Forelimb muscle (tissue), 1 donor: ENCODE results near the gene DCUN1D2. TPM values are rescaled to one million over a fixed set of nuclear protein-coding genes. Genes with fewer than 3 reads are reported as not detected.

Source experiments
- DNase-seq: peaks from one replicate; pipeline ENCODE4 v3.0.0-alpha.2; 2013; ENCODE audit warnings: low read depth
- polyA plus RNA-seq: library from polyadenylated mRNA; unstranded; fragments of 120-200 nt; gene quantifications from one replicate; pipeline ENCODE4 v1.2.1, GENCODE V29; 2013; ENCODE audit not compliant: insufficient read length

Gene DCUN1D2
- polyA plus RNA-seq, 1 donor: 19.5 TPM

DNA sequence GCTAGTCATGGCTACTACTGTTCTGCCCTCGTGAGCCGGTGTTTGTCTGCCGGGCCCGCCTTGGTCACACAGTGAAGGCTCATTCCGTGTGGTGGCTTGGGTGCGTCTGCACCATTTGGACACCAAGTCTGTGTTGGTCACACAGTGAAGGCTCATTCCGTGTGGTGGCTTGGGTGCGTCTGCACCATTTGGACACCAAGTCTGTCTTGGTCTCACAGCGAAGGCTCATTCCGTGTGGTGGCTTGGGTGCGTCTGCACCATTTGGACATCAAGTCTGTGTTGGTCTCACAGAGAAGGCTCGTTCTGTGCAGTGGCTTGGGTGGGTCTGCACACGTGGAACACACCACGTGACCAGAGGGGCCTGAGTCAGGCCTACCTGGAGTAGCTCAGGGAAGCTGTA, 29.0 kb upstream of the DCUN1D2 start:
- no peak for DNase-seq

DNA sequence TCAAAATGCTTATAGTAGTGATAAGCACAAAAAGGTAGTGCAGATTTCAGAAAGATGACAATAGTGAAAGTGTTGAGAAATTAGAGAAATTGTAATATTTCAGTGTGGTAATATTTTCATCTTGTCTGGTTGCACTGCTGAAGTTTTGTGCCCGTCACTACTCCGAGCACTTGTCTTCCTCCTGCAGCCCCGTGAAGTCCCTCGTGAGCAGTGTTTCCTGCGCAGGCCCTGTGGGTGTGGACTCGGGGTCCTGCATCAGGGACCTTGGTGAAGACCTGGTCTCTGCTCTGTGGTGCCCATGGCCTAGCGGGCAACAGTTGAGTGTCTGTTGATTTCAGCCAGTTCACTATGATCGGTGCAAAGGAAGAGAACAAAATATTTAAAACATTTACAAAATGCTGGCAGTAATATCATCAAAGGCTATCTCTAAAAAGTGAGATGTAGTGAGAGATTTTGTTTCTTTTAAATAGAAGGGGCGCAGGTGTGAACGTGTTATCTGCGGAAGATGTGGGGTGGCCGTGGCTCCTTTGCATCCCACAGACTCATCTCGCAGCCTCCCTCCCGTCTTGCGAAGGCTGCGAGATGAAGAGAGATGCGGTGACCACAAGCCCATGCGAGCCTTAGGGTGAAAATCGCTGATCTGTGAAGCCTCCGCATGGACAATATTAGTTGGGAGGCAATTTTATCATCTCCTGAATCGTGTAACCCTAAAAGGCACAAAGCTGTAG, 27.7 kb upstream of the DCUN1D2 start:
- DNase-seq: no peak

DNA sequence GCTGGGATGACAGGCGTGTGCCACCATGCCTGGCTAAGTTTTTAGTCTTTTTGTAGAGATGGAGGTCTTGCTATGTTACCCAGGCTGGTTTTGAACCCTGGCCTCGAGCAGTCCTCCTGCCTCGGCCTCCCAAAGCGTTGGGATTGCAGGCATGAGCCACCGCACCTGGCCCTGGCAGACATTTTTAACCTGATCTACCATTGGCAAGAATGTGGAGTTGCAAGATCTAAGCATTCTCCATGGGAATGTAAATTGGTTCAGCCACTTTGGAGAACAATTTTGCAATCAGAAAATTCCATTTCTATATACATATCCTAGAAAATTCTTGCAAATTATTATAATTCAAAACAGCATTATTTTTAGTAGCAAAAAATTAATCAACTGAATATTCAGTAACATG, 24.3 kb upstream of the DCUN1D2 start:
- no peak for DNase-seq

DNA sequence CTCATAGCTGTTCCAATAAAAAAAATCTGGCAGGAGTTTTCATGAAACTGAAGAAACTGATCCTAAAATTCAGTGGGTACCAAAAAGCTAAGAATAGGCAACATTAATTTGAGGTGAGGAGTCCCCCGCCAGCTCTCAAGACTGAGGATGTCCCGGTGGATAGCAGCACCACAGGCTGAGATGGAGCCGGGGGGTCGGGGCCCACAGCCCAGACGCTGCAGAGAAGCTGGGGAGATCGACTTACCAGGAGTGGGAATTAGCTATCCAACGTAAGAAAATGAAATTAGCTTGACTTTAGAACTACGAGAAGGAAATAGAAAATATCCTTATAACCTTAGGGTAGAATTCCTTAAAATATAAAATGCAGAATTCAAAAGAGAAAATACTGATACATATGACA, 23.2 kb upstream of the DCUN1D2 start:
- no peak for DNase-seq

DNA sequence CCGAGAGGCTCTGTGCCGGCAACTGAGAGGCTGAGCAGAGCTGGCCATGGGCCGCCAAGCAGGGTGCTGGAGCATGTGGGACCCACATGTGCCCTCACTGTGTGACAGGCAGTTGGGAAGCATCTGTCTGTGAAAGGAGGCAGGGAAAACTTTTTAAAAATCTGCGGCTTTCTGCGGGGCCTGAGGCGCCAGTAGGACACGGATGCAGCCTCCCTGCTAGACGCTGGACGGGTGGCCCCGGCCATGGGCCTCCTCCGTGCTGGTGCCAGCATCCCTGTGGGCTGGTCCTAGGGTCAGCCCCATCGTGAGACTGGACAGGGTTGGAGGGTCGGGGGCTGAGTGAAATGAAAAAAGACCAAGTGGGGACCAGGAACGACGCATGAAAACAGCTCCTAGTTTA, 20.9 kb upstream of the DCUN1D2 start:
- DNase-seq: no peak

DNA sequence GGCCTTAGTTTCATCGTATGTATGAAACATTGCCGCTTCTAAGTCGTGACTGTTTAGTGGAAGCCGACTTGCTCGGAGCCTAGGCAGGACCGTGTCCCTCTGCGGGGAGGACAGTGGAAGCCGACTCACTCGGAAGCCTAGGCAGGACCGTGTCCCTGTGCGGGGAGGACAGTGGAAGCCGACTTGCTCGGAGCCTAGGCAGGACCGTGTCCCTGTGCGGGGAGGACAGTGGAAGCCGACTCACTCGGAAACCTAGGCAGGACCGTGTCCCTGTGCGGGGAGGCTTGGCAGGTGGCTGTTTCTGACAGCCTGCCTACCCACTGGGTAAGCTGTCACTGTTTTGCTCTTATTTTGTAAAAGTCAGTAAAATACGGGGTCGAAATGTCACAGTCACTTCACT, 20.4 kb upstream of the DCUN1D2 start:
- DNase-seq: no peak

DNA sequence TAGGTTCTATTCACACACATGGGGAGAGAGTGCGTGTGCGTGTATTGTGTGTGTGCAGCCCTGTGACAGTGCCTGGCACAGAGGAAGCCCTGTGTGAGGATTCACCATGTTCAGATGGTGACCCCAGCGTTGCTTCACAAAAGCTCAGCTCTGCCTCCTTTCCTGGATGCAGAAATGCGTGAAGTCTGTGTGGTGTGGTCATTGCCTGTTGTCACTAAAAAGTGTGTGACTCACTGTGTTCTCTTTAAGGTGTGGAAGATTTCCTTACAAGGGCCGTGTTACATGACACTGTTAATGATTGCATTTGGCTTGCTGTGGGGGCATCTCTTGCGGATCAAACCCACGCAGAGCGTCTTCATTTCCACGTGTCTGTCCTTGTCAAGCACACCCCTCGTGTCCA, 19.5 kb upstream of the DCUN1D2 start:
- no peak for DNase-seq

DNA sequence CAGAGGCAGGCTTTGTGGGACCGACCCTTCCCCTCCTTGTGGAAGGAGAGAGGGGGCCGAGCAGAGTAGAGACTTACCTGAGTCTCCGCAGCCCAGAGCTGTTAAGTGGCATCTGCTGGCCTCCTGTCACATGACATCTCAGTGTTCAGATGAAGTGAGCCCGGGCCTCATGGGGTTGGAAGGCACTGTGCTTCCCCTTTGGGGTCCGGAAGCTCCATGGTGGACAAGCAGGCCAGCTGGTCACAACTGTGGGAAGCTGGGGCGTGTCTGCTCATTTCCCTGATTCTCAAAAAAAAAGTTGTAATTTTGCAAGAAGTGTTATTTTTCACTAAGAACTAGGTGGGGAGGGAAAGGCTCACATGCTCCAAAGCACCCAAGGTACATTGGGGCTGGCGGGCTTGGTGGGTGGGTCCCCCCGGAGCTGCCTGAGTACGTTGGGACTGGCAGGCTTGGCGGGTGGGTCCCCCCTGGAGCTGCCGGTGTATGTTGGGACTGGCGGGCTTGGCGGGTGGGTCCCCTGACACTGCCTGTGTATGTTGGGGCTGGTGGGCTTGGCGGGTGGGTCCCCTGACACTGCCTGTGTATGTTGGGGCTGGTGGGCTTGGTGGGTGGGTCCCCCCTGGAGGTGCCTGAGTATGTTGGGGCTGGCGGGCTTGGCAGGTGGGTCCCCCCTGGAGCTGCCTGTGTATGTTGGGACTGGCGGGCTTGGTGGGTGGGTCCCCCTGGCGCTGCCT, 18.2 kb upstream of the DCUN1D2 start:
- no peak for DNase-seq

DNA sequence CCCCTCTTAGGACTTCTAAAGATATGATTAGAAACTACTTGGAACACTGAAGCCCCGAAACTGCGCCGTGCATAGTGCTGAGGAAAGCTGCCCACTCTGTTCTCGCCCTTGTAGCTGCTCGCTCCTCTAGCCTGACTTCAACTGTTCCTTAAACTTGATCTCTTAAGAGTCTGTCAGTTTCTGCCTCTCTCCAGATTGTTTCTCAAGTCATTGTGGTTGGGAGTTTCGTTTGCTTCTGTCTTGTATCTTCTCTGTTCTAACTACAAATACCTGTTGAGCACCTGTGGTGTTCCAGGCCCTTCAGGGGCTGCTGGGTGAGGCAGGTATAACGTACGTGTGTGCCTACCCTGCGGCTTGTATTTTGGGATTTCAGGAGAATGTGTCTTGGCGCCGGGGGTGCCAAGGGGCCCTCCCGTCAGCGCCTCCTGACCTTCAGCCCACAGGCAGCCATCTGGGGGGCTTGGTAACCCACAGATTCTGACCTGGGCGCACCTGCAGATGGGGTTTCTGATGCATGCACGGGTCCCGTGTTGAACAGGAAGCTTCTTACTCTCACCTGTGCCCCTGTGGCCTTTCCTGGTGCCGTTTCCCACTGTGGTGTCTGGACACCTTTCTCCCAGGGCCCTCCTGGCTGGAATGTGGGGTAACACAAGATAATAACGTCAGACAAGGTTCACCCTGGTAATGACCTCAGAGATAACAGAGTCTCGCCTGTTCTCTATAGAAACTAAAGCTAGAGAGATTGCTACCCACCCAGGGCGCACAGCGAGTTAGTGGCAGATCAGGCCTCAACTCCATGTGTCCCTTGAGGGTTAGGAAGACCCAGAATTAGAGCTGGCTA, 17.2 kb upstream of the DCUN1D2 start:
- DNase-seq: no peak

DNA sequence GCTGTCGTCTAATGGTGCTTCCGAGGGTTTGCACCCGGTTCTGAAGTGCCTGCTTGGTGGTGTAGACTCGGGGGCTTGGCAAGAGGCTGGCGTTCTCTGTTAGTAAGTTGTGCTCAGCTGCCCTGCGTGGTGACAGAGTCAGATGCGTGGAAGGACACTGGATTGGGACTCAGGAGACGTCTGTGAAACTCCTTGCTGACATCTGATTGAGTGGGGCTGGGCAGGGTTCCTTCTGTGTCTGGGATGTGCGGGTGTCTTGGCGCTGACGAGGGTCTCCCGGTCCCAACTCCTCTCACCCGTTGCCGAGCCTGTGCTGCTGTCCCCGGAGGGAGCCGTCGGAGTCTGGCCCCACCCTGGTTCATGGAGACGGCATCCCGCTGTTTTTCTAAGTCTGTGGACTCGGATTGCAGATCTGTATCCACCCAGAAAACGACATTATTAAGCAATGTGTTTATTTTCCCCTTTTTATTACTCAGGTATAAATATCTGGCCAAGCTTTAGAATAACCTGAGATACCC, 16.4 kb upstream of the DCUN1D2 start:
- DNase-seq: no peak

DNA sequence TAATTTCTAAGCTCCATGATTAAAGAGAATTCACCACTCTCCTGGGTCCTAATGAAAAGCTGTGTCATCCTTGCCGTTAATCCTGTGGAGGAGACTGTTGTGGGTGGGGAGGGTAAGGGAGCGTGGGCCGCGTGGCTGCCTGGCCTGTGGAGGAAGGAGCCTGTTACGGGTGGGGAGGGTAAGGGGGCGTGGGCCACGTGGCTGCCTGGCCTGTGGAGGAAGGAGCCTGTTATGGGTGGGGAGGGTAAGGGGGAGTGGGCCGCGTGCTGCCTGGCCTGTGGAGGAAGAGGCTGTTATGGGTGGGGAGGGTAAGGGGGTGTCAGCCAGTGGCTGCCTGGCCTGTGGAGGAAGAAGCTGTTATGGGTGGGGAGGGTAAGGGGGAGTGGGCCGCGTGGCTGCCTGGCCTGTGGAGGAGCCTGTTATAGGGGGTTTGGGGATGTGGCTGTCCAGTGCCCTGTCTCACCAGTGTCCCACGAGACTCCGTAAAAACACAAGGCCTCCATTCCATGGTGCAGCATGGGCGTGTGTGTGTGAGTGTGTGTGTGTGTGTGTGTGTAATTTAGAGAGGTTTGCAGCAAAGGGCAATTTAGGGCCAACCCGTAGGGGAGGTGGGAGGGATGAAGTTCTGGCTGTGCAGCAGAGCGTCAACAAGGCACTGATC, 15.6 kb upstream of the DCUN1D2 start:
- no peak for DNase-seq

DNA sequence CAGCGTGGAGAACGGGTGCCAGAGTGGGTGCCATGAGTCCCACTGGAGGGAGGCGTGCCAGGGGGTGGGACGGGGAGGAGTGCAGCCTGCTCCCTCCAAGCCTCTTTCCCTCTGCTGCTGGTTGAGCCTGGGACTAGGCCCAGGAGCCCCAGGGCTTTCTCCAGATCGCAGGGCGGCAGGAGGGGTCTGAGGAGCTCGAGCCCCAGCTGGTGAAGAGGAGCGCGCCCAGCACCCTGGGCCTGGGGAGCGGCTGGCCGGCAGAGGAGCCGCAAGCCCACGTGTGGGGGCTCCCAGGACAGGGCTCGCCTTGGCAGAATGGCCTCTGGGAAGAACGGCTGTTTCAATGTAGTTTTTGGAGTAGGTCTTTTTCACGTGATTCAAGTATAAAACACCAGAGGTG, 12.2 kb upstream of the DCUN1D2 start:
- DNase-seq: no peak

DNA sequence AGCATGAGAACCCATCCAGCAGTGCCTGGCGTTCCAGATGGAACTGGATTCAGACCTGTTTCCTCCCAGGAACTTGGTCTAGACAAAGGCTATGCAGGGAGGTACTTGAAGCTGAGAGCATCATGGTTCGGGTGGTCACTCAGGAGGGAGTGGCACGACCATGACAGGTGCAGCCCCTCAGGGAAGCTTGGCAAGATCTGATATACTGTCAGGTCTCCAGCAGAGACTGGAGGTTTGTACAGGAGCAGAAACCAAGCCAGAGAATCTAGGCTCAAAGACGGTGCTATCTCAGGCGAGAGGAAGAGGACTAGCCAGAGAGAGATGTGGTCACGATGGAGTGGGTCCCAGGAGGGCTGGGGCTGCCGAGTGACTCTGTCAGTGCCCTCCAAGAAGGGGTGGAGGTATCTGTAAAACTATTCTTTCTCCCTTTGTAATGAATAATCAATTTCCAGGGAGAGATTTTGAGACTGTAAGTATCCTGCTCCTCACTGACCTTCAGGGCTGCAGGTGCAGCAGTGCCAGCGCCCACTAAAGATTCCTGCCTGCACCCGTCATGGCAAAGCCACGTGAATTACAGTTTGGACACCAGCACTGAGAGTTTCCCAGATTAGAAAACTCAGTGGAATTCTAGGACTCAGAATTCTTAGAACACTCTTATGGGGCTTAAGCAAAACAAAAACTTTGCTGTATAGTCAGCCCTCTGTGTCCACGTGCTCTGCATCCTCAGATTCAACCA, 10.2 kb upstream of the DCUN1D2 start:
- no peak for DNase-seq

DNA sequence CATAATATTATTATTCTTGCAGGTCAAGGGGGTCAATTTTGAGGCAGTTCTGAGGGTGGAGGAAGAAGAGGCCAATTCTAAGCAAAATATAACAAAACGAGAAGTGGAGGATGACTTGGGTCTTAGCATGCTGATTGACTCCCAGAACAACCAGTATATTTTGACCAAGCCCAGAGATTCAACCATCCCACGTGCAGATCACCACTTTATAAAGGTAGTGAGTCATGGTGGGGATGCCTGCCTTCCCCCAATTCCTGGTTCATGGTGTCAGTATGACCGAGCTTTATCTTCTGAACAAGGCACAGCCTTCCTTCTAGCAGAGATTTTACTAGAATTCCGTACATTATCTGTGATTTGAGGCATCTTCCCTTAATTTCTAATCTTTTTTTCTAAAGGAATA, 9.4 kb upstream of the DCUN1D2 start:
- DNase-seq: no peak

DNA sequence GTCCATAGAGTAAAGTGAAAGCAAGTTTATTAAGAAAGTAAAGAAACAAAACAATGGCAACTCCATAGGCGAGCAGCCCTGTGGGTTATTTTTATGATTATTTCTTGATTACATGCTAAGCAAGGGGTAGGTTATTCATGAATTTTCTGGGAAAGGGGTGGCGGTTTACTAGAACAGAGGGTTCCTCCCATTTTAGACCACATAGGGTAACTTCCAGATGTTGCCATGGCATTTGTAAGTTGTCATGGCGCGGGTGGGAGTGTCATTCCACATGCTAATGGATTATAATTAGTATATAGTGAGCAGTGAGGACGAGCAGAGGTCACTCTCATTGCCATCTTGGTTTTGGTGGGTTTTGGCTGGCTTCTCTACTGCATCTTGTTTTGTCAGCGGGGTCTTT, 8.4 kb upstream of the DCUN1D2 start:
- DNase-seq: no peak

DNA sequence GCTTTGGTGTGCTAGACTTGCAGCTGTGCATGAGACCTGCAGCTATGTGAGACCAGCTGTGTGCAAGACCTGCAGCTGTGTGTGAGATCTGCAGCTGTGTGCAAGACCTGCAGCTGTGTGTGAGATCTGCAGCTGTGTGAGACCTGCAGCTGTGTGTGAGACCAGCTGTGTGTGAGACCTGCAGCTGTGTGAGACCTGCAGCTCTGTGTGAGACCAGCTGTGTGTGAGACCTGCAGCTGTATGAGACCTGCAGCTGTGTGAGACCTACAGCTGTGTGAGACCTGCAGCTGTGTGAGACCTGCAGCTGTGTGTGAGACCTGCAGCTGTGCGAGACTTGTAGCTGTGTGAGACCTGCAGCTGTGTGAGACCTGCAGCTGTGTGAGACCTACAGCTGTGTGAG, 6.7 kb upstream of the DCUN1D2 start:
- DNase-seq: no peak

DNA sequence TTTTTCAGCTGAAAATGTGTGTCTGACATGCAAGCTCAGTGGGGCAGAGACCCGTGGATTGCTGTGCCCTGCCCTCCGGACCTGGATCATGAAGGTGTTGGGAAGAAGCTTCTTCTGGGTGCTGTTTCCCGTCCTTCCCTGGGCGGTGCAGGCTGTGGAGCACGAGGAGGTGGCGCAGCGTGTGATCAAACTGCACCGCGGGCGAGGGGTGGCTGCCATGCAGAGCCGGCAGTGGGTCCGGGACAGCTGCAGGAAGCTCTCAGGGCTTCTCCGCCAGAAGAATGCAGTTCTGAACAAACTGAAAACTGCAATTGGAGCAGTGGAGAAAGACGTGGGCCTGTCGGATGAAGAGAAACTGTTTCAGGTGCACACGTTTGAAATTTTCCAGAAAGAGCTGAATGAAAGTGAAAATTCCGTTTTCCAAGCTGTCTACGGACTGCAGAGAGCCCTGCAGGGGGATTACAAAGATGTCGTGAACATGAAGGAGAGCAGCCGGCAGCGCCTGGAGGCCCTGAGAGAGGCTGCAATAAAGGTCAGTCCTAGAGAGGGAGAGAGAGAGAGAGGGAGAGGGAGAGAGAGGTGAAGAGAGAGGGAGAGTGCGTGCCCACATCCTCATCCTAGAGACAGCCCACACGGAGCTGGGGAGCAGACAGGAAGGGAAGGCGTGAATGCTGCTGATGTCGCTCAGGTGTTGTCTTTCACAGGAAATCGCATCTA, 5.1 kb upstream of the DCUN1D2 start:
- DNase-seq: no peak

DNA sequence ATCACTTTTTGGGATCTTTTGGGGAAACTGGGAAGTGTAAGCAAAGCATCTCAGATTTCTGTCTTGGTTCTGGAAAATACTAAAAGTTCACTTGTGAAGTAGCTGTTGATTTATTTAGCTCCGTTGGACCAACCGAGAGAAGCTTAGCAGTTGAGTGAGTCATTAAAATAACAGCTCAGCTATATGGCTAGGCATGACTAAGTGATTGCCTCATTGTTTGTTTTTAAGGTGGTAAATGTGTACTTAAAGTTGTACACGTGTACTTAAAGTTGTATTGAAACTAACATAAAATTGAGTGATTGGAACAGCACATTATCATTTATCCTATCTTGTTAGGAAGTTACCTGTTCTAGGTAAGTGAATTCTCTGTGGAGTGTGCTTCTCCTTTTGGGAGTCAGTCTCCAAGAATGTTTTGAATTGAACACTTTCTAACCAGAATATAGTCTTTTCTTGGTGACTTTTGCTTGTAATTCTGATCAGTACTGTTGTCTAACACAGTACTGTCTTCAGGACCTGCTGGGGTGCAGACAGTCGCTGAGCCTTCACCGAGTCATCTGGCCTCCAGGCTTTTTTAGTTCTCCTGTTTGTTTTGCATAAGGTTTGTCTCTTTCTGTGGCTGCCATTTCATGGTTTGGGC, 2.9 kb upstream of the DCUN1D2 start:
- no peak for DNase-seq

DNA sequence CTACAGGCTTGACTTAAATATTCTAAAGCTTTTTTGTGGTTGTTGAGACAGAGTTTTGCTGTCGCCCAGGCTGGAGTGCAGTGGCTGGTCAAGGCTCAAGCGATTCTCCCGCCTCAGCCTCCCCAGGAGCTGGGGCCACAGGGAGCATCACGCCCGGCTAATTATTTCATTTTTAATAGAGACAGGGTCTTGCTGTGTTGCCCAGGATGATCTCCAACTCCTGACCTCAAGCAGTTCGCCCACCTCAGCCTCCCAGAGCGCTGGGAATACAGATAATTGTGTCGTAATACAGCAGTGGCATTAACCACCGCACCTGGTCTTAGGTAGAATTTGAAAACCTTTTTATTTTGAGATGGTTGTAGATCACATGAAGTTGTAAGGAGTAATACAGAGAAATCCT, 1.5 kb upstream of the DCUN1D2 start:
- DNase-seq: no peak

DNA sequence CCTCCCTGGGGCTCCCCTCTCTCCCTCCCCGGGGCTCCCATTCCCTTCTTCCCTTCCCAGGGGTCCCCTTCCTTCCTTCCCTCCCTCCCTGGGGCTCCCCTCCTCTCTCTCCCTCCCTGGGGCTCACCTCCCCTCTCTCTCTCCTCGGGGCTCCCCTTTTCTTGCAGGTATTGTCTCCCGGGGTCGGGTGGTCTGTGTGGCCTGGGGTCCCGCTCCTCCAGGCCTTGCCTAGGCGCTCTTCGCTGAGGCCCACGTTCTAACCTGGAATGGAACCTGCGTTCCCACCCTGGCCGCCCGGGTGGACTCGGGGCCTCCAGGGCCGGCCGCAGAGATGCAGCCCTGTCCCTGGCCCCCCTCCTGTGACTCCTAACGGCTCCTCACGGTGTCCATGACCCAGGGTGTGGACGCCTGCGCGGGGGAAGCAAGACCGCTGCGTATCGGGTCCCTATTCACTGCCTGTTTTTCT, 940 bp upstream of the DCUN1D2 start:
- DNase-seq: no peak
